K562 (cell line): ENCODE measurements around the gene XCL2. TPM values are rescaled to one million over a fixed set of nuclear protein-coding genes. Genes with fewer than 3 reads are reported as not detected.
A peak's percentile ranks its signal among the peaks of the same experiment; 100 is the strongest.

Experiments used
- ATAC-seq: fragments of 200-7000 bp; cut with Tn5 transposase; 3 replicates; pipeline ENCODE4 v1.9.1; 2020; ENCODE audit warnings: moderate library complexity
- BruUV-seq: library from RNA; stranded (reverse); fragments of 400-500 nt; replicated peaks from 2 replicates; lab custom pipeline; 2021; lab: Mats Ljungman, UMichigan
- CTCF ChIA-PET: fragments of 300-600 bp; formaldehyde crosslinking; extraction: SDS; loops from one replicate; lab custom pipeline; 2021; ENCODE audit warnings: low intra/inter-chr PET ratio; lab: Yijun Ruan, JAX
- POLR2A ChIA-PET: fragments of 300-600, 350-650 bp; sonication (Branson Sonifier 250); formaldehyde crosslinking; extraction: SDS; loops from one replicate; lab custom pipeline; 2021; ENCODE audit warnings: antibody characterized with exemption, inconsistent platforms; lab: Yijun Ruan, JAX
- DNase-seq, 4 experiments: peaks; one replicate each; pipeline versions ENCODE4 v3.0.0 to v3.0.0-alpha.2; 2011 to 2018; ENCODE audit warnings: low spot score in 3 of 4, mixed read lengths in 3 of 4; ENCODE audit errors: extremely low read depth in 1 of 4
- FAIRE-seq: peaks from 2 replicates; lab custom pipeline; 2011; peaks lifted over from hg19 to GRCh38; lab: Jason Lieb, UNC
- H2AFZ ChIP-seq: 2 replicates; pipeline ENCODE4 v1.6.0; 2011; ENCODE audit warnings: low read depth, low read length, control low read depth, inconsistent platforms
- H3K27ac ChIP-seq: fragments of 200-600 bp; 3 replicates; pipeline ENCODE4 v1.8.0; 2011; ENCODE audit warnings: low read depth, mild to moderate bottlenecking, control low read depth, inconsistent platforms, low read length, moderate library complexity, mixed read lengths; ENCODE audit errors: extremely low read depth
- H3K27me3 ChIP-seq, 2 experiments: fragments of 300-600 bp in 1 of 2; 2 replicates in 1 of 2; 3 replicates in 1 of 2; pipeline versions ENCODE4 v1.6.0 to v1.8.0; 2011; ENCODE audit warnings: inconsistent platforms in 2 of 2, low read length in 2 of 2, mild to moderate bottlenecking in 1 of 2, mixed read lengths in 1 of 2, moderate library complexity in 1 of 2; ENCODE audit not compliant: control insufficient read depth in 2 of 2, insufficient read depth in 2 of 2
- H3K36me3 ChIP-seq: fragments of 300-600 bp; 3 replicates; pipeline ENCODE4 v1.8.0; 2011; ENCODE audit warnings: mild to moderate bottlenecking, low read length, inconsistent platforms; ENCODE audit not compliant: control insufficient read depth, insufficient read depth
- H3K4me1 ChIP-seq, 2 experiments: fragments of 200-600 bp in 1 of 2; replicated peaks in 1 of 2; 2 replicates in 1 of 2; 3 replicates in 1 of 2; pipeline versions ENCODE4 v1.5.1 to v1.8.0; 2011; ENCODE audit warnings: inconsistent platforms in 2 of 2, low read length in 2 of 2, mild to moderate bottlenecking in 1 of 2, mixed read lengths in 1 of 2, moderate library complexity in 1 of 2; ENCODE audit not compliant: control insufficient read depth in 2 of 2, insufficient read depth in 2 of 2
- H3K4me2 ChIP-seq: 2 replicates; pipeline ENCODE4 v1.6.1; 2011; ENCODE audit warnings: low read length, control low read depth, inconsistent platforms, mixed read lengths; ENCODE audit not compliant: insufficient read depth
- H3K4me3 ChIP-seq: fragments of 200-600 bp; sonication (generic), shearing (Covaris generic); 2 replicates; pipeline ENCODE4 v1.5.1; 2016; ENCODE audit warnings: control low read depth, inconsistent platforms
- H3K79me2 ChIP-seq: fragments of 200-600 bp; 3 replicates; pipeline ENCODE4 v1.8.0; 2011; ENCODE audit warnings: low read length, inconsistent platforms; ENCODE audit not compliant: control insufficient read depth, insufficient read depth
- H3K9ac ChIP-seq, 2 experiments: 2 replicates each; pipeline versions ENCODE4 v1.6.0 to v1.6.1; 2011; ENCODE audit warnings: low read depth in 2 of 2, low read length in 2 of 2, control low read depth in 1 of 2, inconsistent platforms in 1 of 2, mild to moderate bottlenecking in 1 of 2, mixed read lengths in 1 of 2; ENCODE audit not compliant: insufficient read depth in 1 of 2
- H3K9me1 ChIP-seq: one replicate; pipeline ENCODE4 v1.6.0; 2011; ENCODE audit warnings: inconsistent platforms, mild to moderate bottlenecking, low read length, moderate library complexity; ENCODE audit not compliant: control insufficient read depth, insufficient read depth
- H3K9me3 ChIP-seq: replicated peaks from 2 replicates; pipeline ENCODE4 v1.5.1; 2011; ENCODE audit warnings: low read depth, low read length, inconsistent platforms; ENCODE audit not compliant: control insufficient read depth, insufficient read depth
- H4K20me1 ChIP-seq: replicated peaks from 2 replicates; pipeline ENCODE4 v1.6.1; 2011; ENCODE audit warnings: low read length, inconsistent platforms, mixed read lengths; ENCODE audit not compliant: control insufficient read depth, insufficient read depth
- BACH1 ChIP-seq: fragments of 200-800 bp; sonication (Bioruptor generic); IDR thresholded peaks from 2 replicates; pipeline ENCODE4 v1.6.1; 2016; ENCODE audit warnings: missing genetic modification characterization, missing compliant biosample characterization
- C11orf30 ChIP-seq: fragments of 450-650 bp; IDR thresholded peaks from 2 replicates; pipeline ENCODE4 v1.6.1; 2016; ENCODE audit warnings: low read depth, mild to moderate bottlenecking
- ELF4 ChIP-seq: fragments of 450-650 bp; formaldehyde crosslinking; IDR thresholded peaks from 2 replicates; pipeline ENCODE4 v1.4.0; 2022; ENCODE audit warnings: missing genetic modification characterization
- FOSL1 ChIP-seq: fragments of 200-800 bp; sonication (Bioruptor generic); conservative IDR thresholded peaks from 2 replicates; pipeline ENCODE4 v1.6.1; 2016; ENCODE audit warnings: missing genetic modification characterization, missing compliant biosample characterization
- HSF4 ChIP-seq: fragments of 250-450 bp; sonication (Bioruptor Pico); IDR thresholded peaks from 2 replicates; pipeline ENCODE4 v2.1.2; 2022; ENCODE audit warnings: mild to moderate bottlenecking, moderate library complexity, borderline replicate concordance
- JUND ChIP-seq, 2 experiments: IDR thresholded peaks; 2 replicates in 1 of 2; 3 replicates in 1 of 2; pipeline ENCODE4 v1.6.1; 2011; ENCODE audit warnings: borderline replicate concordance in 2 of 2, low read depth in 2 of 2, low read length in 2 of 2, improper control_type of control experiment in 1 of 2, missing biosample characterization in 1 of 2, missing genetic modification characterization in 1 of 2, missing genetic modification reagents in 1 of 2
- MAFF ChIP-seq: IDR thresholded peaks from 2 replicates; pipeline ENCODE4 v1.6.1; 2012; ENCODE audit warnings: low read length, improper control_type of control experiment
- MAFG ChIP-seq: fragments of 450-650 bp; conservative IDR thresholded peaks from 2 replicates; pipeline ENCODE4 v1.6.1; 2016; ENCODE audit warnings: missing genetic modification characterization, missing compliant biosample characterization
- MAFK ChIP-seq: IDR thresholded peaks from 2 replicates; pipeline ENCODE4 v1.6.1; 2011; ENCODE audit warnings: low read length, improper control_type of control experiment
- NFE2 ChIP-seq: IDR thresholded peaks from 2 replicates; pipeline ENCODE4 v1.6.1; 2014; ENCODE audit warnings: antibody characterized with exemption, low read depth
- NFE2L1 ChIP-seq: fragments of 450-650 bp; IDR thresholded peaks from 2 replicates; pipeline ENCODE4 v1.6.1; 2016; ENCODE audit warnings: missing genetic modification characterization, low read depth, mild to moderate bottlenecking, missing compliant biosample characterization, moderate library complexity, borderline replicate concordance
- ZNF24 ChIP-seq: fragments of 450-650 bp; IDR thresholded peaks from 2 replicates; pipeline ENCODE4 v1.6.1; 2016
- ZNF316 ChIP-seq: fragments of 450-650 bp; IDR thresholded peaks from 2 replicates; pipeline ENCODE4 v1.6.1; 2016
- ZNF668 ChIP-seq: fragments of 250-450 bp; sonication (Bioruptor Pico); IDR thresholded peaks from 2 replicates; pipeline ENCODE4 v1.8.0; 2022; ENCODE audit warnings: mild to moderate bottlenecking, inconsistent platforms
- WGBS: fragments of 100-300 bp; shearing (Covaris generic); methylation state at CpG from one replicate; pipeline ENCODE4 v1.1.6; 2016; ENCODE audit warnings: low coverage, mixed read lengths; ENCODE audit not compliant: insufficient coverage; ENCODE audit errors: missing lambda C conversion rate; 5-methylcytosine and 5-hydroxymethylcytosine counted together
- in situ Hi-C: fragments of 300-500 bp; cut with MboI; formaldehyde crosslinking; loops from 4 replicates; pipeline ENCODE4 v1.15.0; 2018; ENCODE audit warnings: inconsistent platforms, mixed read lengths
- intact Hi-C: fragments of 100-400 bp; cut with micrococcal nuclease; formaldehyde crosslinking; loops from 2 replicates; pipeline ENCODE4 v1.14.2; 2022
- polyA plus RNA-seq, 8 experiments: library from polyadenylated mRNA; depleted of rRNA in 4 of 8; stranded (reverse) in 5 of 8; unstranded in 3 of 8; fragments of >200 nt; fragmentation: Nextera tagmentation in 2 of 8; fragmentation: Illumina TruSeq in 1 of 8; extraction: Ambion mirVana in 2 of 8; extraction: Trizol in 1 of 8; gene quantifications; 2 replicates each; pipeline versions ENCODE4 v1.2.1 to v1.2.3, GENCODE V29; 2011 to 2014; ENCODE audit warnings: inconsistent platforms in 1 of 8, missing spikeins in 1 of 8
- total RNA-seq, 7 experiments: library from RNA; depleted of rRNA in 6 of 7; stranded (reverse); fragments of >200 nt in 6 of 7; fragmentation: Illumina TruSeq in 2 of 7; extraction: Trizol in 2 of 7; gene quantifications; 2 replicates each; pipeline versions ENCODE4 v1.2.1 to v1.2.3, GENCODE V29; 2011 to 2021; ENCODE audit warnings: low replicate concordance in 1 of 7

Gene XCL2
- total and polyA plus RNA-seq, 9 of the 15 experiments (the other 6 are each of a cell fraction or from before 2014, with no cell fraction given) = not detected

- ATAC-seq (peak; percentile 33; the same call in 2 of the 3 replicates), DNase-seq (peak in 1 of 4 experiments; percentile 9), FAIRE-seq (no peak)
- Histone ChIP-seq H3K27ac (no peak overlapping the region), H3K9me1 (no peaks in the 10 kb centered on the region), H3K27me3 (peaks cover 0 to 22% of the 10 kb centered on the region in 2 experiments; a peak in 2 of 5 replicates), H3K4me3 (no peak overlapping the region), H4K20me1 (no peaks in the 10 kb centered on the region), H2AFZ (peak overlapping the region; percentile 18; the same call in 1 of the 2 replicates), H3K4me1 (no peaks in the 10 kb centered on the region), H3K9me3 (no peaks in the 10 kb centered on the region), H3K79me2 (no peaks in the 10 kb centered on the region), H3K9ac (no peak overlapping the region), H3K36me3 (no peaks in the 10 kb centered on the region), H3K4me2 (no peak overlapping the region)
- POLR2A ChIA-PET = interaction anchor here (0.6 kb wide), 1 partner anchor 497 kb away, joined by 3 read pairs; no protein-coding TSS in a partner anchor
- CTCF ChIA-PET = no interaction called here
- in situ Hi-C loops = no loop called here
- WGBS = 4% methylated on average over 9 of the region's 9 CpGs
- TF ChIP-seq NFE2L1 (tag) (peak; percentile 50; the same call in 1 of the 2 replicates), BACH1 (peak; percentile 43; the same call in 1 of the 2 replicates), MAFF (peak; percentile 32; the same call in 1 of the 2 replicates), MAFK (no peak), NFE2 (peak; percentile 44; the same call in 1 of the 2 replicates), ZNF316 (peak; percentile 46; the same call in 1 of the 2 replicates), JUND (IDR thresholded peaks at IDR 0.05; ENCODE audit: borderline replicate concordance, low read depth, low read length) (no peak), JUND (tag; IDR thresholded peaks at IDR 0.05; ENCODE audit: borderline replicate concordance, low read depth, low read length) (peak; percentile 76; the same call in 1 of the 3 replicates), MAFG (tag) (peak; percentile 86), HSF4 (CRISPR knock-in tag) (no peak), ZNF668 (no peak), ELF4 (CRISPR knock-in tag) (no peak), FOSL1 (peak; percentile 33; the same call in 1 of the 2 replicates), ZNF24 (no peak), C11orf30 (peak; percentile 62; the same call in 1 of the 2 replicates)
- no TSS peak for BruUV-seq
- intact Hi-C loops = no loop called here
Measured at GRCh38 chr1:168513656-168514404, 30.0 kb downstream of the XCL2 start.
